ENCODE results near the gene KMT5B.

Gene KMT5B

GRCh38 chr11:68196219-68196618, 16.9 kb downstream of the KMT5B start:
- TF ChIP-seq, protein P1, sequence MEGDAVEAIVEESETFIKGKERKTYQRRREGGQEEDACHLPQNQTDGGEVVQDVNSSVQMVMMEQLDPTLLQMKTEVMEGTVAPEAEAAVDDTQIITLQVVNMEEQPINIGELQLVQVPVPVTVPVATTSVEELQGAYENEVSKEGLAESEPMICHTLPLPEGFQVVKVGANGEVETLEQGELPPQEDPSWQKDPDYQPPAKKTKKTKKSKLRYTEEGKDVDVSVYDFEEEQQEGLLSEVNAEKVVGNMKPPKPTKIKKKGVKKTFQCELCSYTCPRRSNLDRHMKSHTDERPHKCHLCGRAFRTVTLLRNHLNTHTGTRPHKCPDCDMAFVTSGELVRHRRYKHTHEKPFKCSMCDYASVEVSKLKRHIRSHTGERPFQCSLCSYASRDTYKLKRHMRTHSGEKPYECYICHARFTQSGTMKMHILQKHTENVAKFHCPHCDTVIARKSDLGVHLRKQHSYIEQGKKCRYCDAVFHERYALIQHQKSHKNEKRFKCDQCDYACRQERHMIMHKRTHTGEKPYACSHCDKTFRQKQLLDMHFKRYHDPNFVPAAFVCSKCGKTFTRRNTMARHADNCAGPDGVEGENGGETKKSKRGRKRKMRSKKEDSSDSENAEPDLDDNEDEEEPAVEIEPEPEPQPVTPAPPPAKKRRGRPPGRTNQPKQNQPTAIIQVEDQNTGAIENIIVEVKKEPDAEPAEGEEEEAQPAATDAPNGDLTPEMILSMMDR (IDR thresholded peaks at IDR 0.05; ENCODE audit: low read depth, low read length): no peak
- H3K4me1 ChIP-seq: peaks cover 6% of the 10 kb centered on the region
- no peaks in the 10 kb centered on the region for H3K27me3 ChIP-seq
- no peak for DNase-seq
- peaks cover 4% of the 10 kb centered on the region; the same call in 1 of the 2 replicates for H3K36me3 ChIP-seq
- no peaks in the 10 kb centered on the region for H3K9me3 ChIP-seq
- no peak overlapping the region for H3K4me3 ChIP-seq (ENCODE audit: low read depth, low read length)

GRCh38 chr11:68194675-68195294, 18.3 kb downstream of the KMT5B start:
- DNase-seq: no peak
- Histone ChIP-seq H3K27me3 (no peaks in the 10 kb centered on the region), H3K9me3 (no peaks in the 10 kb centered on the region), H3K4me3 (ENCODE audit: low read depth, low read length) (no peak overlapping the region), H3K36me3 (peaks cover 4% of the 10 kb centered on the region; the same call in 1 of the 2 replicates), H3K4me1 (no peaks in the 10 kb centered on the region; the same call in none of the 2 replicates)
- TF ChIP-seq, protein P1 (IDR thresholded peaks at IDR 0.05; ENCODE audit: low read depth, low read length): no peak

DNA sequence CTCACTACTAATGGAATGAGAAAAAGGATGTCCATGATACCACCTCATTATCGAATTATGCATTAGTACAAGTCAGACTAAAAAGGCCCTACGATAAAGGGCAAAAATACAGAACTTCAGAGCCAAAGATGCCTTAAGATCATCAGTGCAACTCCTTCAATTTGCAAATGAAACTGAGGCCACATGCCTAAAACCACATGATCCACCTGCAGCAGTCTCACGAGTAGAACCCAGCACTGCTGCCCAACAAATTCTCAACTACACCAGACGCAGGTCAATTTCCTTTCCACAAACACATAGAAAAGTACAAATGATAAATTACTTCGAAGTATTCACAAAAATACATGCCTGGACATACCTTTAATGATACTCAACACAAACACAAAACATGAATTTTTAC, 20.1 kb downstream of the KMT5B start:
- TF ChIP-seq, protein P1 (IDR thresholded peaks at IDR 0.05; ENCODE audit: low read depth, low read length): no peak
- Histone ChIP-seq H3K9me3 (no peaks in the 10 kb centered on the region), H3K4me3 (ENCODE audit: low read depth, low read length) (no peak overlapping the region), H3K36me3 (peaks cover 5% of the 10 kb centered on the region; the same call in 1 of the 2 replicates), H3K4me1 (no peaks in the 10 kb centered on the region; the same call in 1 of the 2 replicates), H3K27me3 (no peaks in the 10 kb centered on the region)
- DNase-seq: no peak

DNA sequence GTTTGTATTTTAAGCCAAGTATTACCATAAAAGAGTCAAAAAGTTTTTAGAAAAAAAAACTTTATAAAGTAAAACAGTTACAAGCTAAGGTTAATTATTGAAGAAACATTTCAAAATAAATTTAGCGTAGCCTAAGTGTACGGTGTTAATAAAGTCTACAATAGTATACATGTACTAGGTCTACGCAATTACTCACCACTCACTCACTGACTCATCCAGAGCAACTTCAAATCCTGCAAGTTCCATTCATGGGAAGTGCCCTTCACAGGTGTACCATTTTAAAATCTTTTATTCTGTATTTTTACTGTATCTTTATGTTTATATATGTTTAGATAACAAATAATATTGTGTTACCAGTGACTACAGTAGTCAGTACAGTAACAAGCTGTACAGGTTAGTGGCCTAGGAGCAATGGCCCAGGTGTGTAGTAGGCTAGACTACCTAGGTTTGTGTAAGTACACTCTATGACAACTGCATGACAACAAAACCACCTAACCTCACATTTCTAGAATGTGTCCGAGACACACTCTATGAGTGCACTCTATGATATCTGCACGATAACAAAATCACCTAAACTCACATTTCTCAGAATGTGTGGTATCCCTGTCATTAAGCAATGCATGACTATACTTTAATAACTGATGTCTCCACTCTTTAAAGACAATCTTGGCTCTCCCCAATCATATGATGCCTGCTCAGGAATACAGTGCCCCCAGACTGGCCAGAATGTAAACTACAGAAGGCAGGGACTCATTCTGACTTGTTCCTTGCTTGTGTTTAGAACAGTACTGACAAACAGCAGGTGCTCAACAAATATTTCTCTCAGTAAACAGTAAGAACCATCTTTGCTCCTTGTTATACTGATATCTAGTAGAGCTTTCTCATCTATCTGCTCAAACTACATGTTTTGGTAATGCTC, 21.2 kb downstream of the KMT5B start:
- no peak for DNase-seq
- H3K36me3 ChIP-seq: peaks cover 5% of the 10 kb centered on the region; the same call in 1 of the 2 replicates
- H3K4me1 ChIP-seq: no peaks in the 10 kb centered on the region; the same call in 1 of the 2 replicates
- TF ChIP-seq, protein P1 (IDR thresholded peaks at IDR 0.05; ENCODE audit: low read depth, low read length): no peak
- no peaks in the 10 kb centered on the region for H3K9me3 ChIP-seq
- H3K4me3 ChIP-seq (ENCODE audit: low read depth, low read length): no peak overlapping the region
- H3K27me3 ChIP-seq: no peaks in the 10 kb centered on the region

DNA sequence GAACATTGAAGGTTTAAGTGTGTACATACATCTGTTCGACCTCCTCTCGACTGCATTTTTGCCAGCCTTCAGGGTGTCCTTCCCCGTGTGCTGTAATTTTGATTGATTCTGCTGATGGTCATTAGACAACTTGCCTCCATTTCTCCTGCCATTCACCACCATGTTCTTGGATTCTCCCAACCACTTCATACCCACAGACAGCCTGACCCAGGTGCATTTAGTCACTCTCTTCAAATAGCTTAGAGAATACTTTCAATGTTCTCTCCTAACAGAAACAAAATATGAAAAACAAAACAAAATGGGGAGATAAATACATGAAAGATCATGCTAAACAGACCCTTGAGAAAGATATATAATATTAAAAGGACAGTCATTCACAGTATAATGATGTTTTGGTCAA, 23.2 kb downstream of the KMT5B start:
- peaks cover 20% of the 10 kb centered on the region for H3K36me3 ChIP-seq
- no peaks in the 10 kb centered on the region for H3K27me3 ChIP-seq
- no peaks in the 10 kb centered on the region for H3K9me3 ChIP-seq
- H3K4me1 ChIP-seq: no peaks in the 10 kb centered on the region
- no peak for DNase-seq
- TF ChIP-seq, protein P1 (IDR thresholded peaks at IDR 0.05; ENCODE audit: low read depth, low read length): no peak
- H3K4me3 ChIP-seq (ENCODE audit: low read depth, low read length): no peak overlapping the region

Measured in BE2C (cell line).